GM12874 (cell line): Measurements from ENCODE around the gene NUDT16L1.

Experiments
- CTCF ChIP-seq: IDR thresholded peaks from 2 replicates; pipeline ENCODE4 v1.5.1; 2011; ENCODE audit warnings: low read depth, mild to moderate bottlenecking, control low read depth, low read length, moderate library complexity; ENCODE audit not compliant: insufficient read depth

Gene NUDT16L1

GRCh38 chr16:4736546-4736945 is 43.2 kb downstream of the NUDT16L1 start:
- TF ChIP-seq CTCF: no peak

- TF ChIP-seq CTCF: no peak
Observed at GRCh38 chr16:4737545-4737944, 44.2 kb downstream of the NUDT16L1 start.

- TF ChIP-seq CTCF: no peak
Observed at GRCh38 chr16:4743226-4743878, 50.0 kb downstream of the NUDT16L1 start.

- TF ChIP-seq CTCF: no peak
Observed at GRCh38 chr16:4744555-4745273, 51.4 kb downstream of the NUDT16L1 start.

- no peak for TF ChIP-seq CTCF
Observed at GRCh38 chr16:4745274-4745569, 51.9 kb downstream of the NUDT16L1 start.
